Occipital lobe (tissue), 2 donors: ENCODE measurements around the gene CNTNAP2. TPM values are rescaled to one million over a fixed set of nuclear protein-coding genes. Genes with fewer than 3 reads are reported as not detected.

Source experiments
- DNase-seq: peaks from one replicate; lab custom pipeline; 2025; lab: John Stamatoyannopoulos, UW
- total RNA-seq: library from RNA; depleted of rRNA; stranded (reverse); fragments of >200 nt; gene quantifications from one replicate; pipeline ENCODE4 v1.2.3, GENCODE V29; 2014

CNTNAP2 gene
- total RNA-seq, 1 donor from 2014 or later = 37.3 TPM

GRCh38 chr7:146565872-146566271 is 449.3 kb downstream of the CNTNAP2 start:
- DNase-seq = no peak

GRCh38 chr7:146575903-146576302 is 459.3 kb downstream of the CNTNAP2 start:
- DNase-seq = no peak

- no peak for DNase-seq
These were observed 475.4 kb downstream of the CNTNAP2 start for GRCh38 chr7:146591976-146592375.

GRCh38 chr7:146606628-146607027 is 490.0 kb downstream of the CNTNAP2 start:
- DNase-seq = no peak

GRCh38 chr7:146619641-146620040 is 503.0 kb downstream of the CNTNAP2 start:
- no peak for DNase-seq

- DNase-seq = no peak
These were observed 510.3 kb downstream of the CNTNAP2 start for GRCh38 chr7:146626912-146627311.

- no peak for DNase-seq
These were observed 518.8 kb downstream of the CNTNAP2 start for GRCh38 chr7:146635205-146636032.

GRCh38 chr7:146636033-146636356 is 519.4 kb downstream of the CNTNAP2 start:
- DNase-seq = no peak

- no peak for DNase-seq
These were observed 520.0 kb downstream of the CNTNAP2 start for GRCh38 chr7:146636581-146636980.

GRCh38 chr7:146639291-146639690 is 522.7 kb downstream of the CNTNAP2 start:
- no peak for DNase-seq

GRCh38 chr7:146641491-146641890 is 524.9 kb downstream of the CNTNAP2 start:
- DNase-seq = no peak

- DNase-seq = no peak
These were observed 528.9 kb downstream of the CNTNAP2 start for GRCh38 chr7:146645383-146645976.

- no peak for DNase-seq
These were observed 530.8 kb downstream of the CNTNAP2 start for GRCh38 chr7:146647445-146647844.

GRCh38 chr7:146652176-146652575 is 535.6 kb downstream of the CNTNAP2 start:
- no peak for DNase-seq

GRCh38 chr7:146654048-146654447 is 537.4 kb downstream of the CNTNAP2 start:
- no peak for DNase-seq

- DNase-seq = no peak
These were observed 539.6 kb downstream of the CNTNAP2 start for GRCh38 chr7:146655928-146656797.

GRCh38 chr7:146656988-146657387 is 540.4 kb downstream of the CNTNAP2 start:
- DNase-seq = no peak

GRCh38 chr7:146658604-146659003 is 542.0 kb downstream of the CNTNAP2 start:
- no peak for DNase-seq

- DNase-seq = no peak
These were observed 543.1 kb downstream of the CNTNAP2 start for GRCh38 chr7:146659732-146660131.

GRCh38 chr7:146660839-146661238 is 544.2 kb downstream of the CNTNAP2 start:
- no peak for DNase-seq

- DNase-seq = no peak
These were observed 544.8 kb downstream of the CNTNAP2 start for GRCh38 chr7:146661435-146661834.

GRCh38 chr7:146661929-146662328 is 545.3 kb downstream of the CNTNAP2 start:
- no peak for DNase-seq
